Effector memory CD8-positive, alpha-beta T cell (primary cell): ENCODE measurements around the gene IER5L.
A peak's percentile ranks its signal among the peaks of the same experiment; 100 is the strongest.

Experiments
- ATAC-seq: fragments of 150-1000 bp; cut with Tn5 transposase; replicated peaks from 2 replicates; pipeline ENCODE4 v1.10.0; 2021; ENCODE audit warnings: mild to moderate bottlenecking, moderate library complexity
- DNase-seq, 3 experiments: peaks; one replicate each; pipeline ENCODE4 v3.0.0; 2021
- H3K27ac Mint-ChIP-seq, 2 donors: one replicate each; pipeline ENCODE4 v1.8.0; 2022; ENCODE audit warnings: mild to moderate bottlenecking in 2 of 2, mixed read lengths in 2 of 2, moderate library complexity in 2 of 2
- H3K27me3 Mint-ChIP-seq, 2 donors: one replicate each; pipeline ENCODE4 v1.8.0; 2022; ENCODE audit warnings: mixed read lengths in 2 of 2
- H3K36me3 Mint-ChIP-seq: one replicate; pipeline ENCODE4 v1.8.0; 2022; ENCODE audit warnings: mild to moderate bottlenecking, moderate library complexity, mixed read lengths; ENCODE audit not compliant: insufficient read depth
- H3K4me1 Mint-ChIP-seq, 2 donors: one replicate each; pipeline ENCODE4 v1.8.0; 2022; ENCODE audit warnings: low read depth in 2 of 2, mixed read lengths in 2 of 2
- H3K4me3 Mint-ChIP-seq, 2 donors: one replicate each; pipeline ENCODE4 v1.8.0; 2022; ENCODE audit warnings: mild to moderate bottlenecking in 2 of 2, mixed read lengths in 2 of 2, moderate library complexity in 2 of 2
- H3K9me3 Mint-ChIP-seq, 2 donors: one replicate each; pipeline ENCODE4 v1.8.0; 2022; ENCODE audit warnings: mixed read lengths in 2 of 2

The IER5L gene

DNA sequence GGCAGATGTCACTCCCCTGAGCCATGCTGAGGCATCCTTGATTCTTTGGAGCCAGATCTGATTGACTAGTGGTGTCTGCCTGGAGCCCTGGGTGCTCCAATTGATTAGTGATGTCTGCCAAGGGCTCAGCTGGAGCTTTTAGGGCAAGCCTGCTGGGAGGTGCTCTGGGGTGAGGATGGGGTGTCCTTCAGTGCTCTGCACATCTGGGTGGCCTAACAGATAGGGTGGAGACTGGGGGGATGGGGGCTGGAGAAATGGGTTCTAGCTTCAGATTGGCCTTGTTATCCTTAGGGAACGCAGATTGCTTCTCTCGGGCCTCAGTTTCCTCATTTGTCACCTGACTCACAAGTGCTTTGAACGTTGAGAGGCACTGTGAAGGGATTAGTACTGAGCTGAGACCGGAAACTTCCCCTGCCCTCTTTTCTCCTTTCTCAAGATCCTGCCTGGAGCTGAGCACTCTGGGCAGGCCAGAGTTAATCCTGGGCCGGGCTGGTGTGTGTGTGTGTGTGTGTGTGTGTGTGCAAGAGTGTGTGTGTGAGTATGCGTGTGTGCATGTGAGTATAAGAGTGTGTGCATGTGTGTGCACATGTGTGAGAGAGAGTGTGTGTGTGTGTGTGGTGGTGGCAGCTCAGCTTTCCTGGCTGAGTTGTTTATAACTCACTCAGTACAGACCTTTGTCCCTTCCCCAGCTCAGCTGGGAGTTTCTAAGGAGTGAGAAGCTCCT lies 5.6 kb upstream of the IER5L start:
- Mint-ChIP-seq H3K4me1 (peaks cover 6 to 7% of the 10 kb centered on the region in 2 donors), H3K9me3 (no peaks in the 10 kb centered on the region), H3K4me3 (no peak overlapping the region), H3K36me3 (peaks cover 4% of the 10 kb centered on the region), H3K27ac (no peak overlapping the region), H3K27me3 (no peaks in the 10 kb centered on the region)
- DNase-seq (no peak), ATAC-seq (no peak)

DNA sequence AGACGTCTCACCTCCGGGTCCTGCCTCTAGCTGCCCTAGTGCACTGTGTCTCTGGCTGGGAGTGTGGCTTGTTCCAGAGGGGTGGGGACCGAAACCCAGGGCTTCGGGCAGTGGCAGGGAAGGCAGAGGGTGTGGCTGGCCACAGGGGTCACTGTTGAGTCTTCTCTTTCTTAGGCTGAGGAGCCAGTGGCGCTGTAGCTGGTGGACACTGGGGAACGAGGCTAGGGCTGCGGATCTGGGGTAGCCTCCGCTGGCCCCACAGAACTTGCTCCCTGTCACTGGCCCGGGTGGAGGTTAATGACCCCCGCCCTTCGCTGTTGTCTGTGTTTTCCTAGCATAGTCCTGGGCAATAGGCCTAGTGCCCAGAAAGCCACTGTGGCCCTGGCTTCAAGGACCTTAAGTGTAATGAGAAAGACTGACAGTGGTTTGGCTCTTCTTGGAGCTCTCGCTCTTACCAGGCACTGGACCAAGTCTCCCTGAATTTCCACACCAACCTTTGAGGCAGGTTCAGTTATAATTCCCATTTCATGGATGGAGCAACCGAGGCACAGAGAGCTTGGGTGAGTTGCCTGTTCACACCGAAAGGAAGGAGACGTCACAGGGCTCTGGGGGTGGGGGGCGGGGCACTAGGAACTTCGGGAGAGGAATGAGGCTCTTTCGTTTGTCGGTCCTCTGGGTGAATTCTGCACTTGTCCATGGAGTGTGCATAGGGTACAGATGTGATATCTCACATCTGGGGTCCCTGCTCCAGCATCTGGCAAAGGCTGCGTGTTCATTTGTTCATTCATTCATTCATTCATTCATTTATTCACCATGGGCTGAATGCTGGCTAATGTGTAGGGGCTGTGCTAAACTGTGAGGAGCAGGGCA lies 4.8 kb upstream of the IER5L start:
- DNase-seq (no peak), ATAC-seq (no peak)
- Mint-ChIP-seq H3K27ac (no peak overlapping the region), H3K27me3 (no peaks in the 10 kb centered on the region), H3K4me1 (peaks cover 6 to 7% of the 10 kb centered on the region in 2 donors), H3K4me3 (no peak overlapping the region), H3K9me3 (no peaks in the 10 kb centered on the region), H3K36me3 (peaks cover 7% of the 10 kb centered on the region)

DNA sequence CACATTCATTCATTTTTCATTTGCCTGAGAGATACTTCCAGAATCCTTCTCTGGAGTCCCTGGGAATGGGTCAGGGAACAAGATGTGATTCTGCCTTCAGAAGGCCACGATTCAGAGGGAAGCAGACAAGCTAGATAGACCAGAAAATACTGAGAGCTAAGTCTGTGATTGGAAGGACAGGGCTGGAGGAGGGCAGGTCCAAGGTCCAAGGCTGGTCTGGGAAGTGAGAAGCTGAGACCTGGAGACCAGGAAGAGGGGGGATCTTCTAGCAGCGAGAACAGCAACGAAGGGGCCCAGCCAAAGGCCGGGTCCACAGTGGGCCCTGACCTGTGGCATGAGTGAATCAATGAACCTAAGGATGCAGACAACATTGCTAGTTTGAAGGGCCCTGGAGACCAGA lies 4.1 kb upstream of the IER5L start:
- Mint-ChIP-seq H3K4me3 (no peak overlapping the region), H3K36me3 (peaks cover 11% of the 10 kb centered on the region)

DNA sequence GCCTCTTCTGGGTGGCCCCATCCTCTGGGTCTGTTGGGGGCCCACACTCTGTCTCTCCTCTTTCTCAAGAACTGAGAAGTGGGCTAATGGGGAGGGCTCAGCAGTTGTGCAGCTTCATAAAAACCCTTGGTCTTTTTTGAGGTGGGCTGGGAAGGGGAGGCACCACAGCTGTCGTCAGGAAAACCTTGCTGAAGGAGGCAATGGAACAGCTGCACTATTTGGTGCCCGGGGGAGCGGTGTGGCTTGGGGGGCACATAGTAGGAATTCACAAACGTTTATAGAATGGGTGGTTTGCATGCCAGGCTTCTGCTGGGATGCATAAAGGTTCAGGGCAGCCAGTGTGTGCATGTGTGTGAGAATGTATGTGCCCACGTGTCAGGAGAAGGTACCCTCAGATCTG lies 3.2 kb upstream of the IER5L start:
- DNase-seq (no peak), ATAC-seq (no peak)

More for the DNA sequence above, 4.1 kb upstream of the IER5L start:
- H3K27me3 Mint-ChIP-seq, result no peaks in the 10 kb centered on the region
- peaks cover 6 to 7% of the 10 kb centered on the region in 2 donors for H3K4me1 Mint-ChIP-seq
- no peak for DNase-seq
- no peak overlapping the region for H3K27ac Mint-ChIP-seq
- no peaks in the 10 kb centered on the region for H3K9me3 Mint-ChIP-seq
- ATAC-seq, result no peak

DNA sequence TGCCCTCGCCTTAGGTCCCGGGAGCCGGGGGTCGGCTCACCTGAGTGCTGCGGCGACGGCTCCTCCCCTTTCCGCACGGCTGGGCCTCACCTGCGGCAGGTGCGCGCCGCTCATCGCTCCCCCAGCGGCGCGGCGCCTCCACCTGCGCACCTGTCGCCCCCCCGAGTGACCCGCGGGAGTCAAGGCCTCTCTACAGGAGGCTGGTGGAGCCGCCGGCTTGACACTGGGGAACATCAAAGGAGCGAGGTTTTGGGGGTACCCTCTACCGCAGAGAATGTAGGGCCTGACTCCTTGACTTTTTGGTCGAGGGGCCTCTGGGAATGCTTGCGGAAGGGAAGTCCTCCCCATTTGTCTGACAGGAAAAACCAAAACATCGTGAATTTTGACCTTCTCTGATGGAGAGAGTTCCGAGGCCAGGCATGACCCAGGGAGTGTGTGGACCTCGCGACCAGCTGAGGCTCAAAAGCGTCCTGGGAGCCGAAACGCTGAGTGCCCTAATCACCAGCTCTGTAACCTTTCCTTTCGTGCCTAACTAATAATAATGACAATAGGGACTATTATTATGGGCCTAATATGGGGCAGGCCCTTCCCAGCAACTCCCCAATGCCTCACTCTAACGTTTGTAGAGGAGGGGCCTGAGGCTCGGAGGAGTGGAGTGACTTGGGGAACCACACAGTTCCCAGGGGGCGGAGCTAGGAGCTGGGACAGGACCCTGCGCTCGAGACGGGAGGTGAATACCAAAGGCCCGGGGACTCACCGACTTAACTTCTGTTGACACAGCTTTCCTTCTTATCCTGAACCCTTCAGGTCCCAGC lies 714 bp upstream of the IER5L start:
- no peak for DNase-seq
- Mint-ChIP-seq H3K36me3 (peaks cover 24% of the 10 kb centered on the region), H3K9me3 (no peaks in the 10 kb centered on the region), H3K27ac (no peak overlapping the region), H3K4me3 (peak overlapping the region; percentile 6 to 90), H3K27me3 (peaks cover 0 to under 1% of the 10 kb centered on the region in 2 donors), H3K4me1 (peaks cover 7 to 8% of the 10 kb centered on the region in 2 donors)
- no peak for ATAC-seq

More for the DNA sequence above, 3.2 kb upstream of the IER5L start:
- Mint-ChIP-seq H3K4me3 (no peak overlapping the region), H3K27ac (peak overlapping the region in 1 of 2 donors; percentile 24), H3K36me3 (peaks cover 17% of the 10 kb centered on the region), H3K27me3 (no peaks in the 10 kb centered on the region), H3K9me3 (no peaks in the 10 kb centered on the region), H3K4me1 (peaks cover 6 to 7% of the 10 kb centered on the region in 2 donors)

DNA sequence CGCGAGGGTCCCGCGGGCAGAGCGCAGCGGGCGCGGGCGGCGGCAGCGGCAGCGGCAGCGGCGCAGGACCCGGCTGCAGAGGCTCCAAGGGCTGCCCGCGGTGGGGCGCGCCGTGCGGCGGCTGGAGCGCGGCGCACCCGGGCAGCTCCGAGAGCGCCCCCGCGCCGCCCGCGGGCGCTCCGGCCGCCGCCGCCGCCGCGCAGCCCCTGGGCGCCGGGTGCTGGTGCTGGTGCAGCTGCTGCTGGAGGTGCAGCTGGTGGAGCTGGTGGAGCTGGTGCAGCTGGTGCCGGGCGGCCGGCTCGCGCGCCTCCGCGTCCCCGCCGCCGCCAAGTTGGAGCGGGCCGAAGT lies 644 bp downstream of the IER5L start:
- H3K27me3 Mint-ChIP-seq, result peaks cover 7 to 11% of the 10 kb centered on the region in 2 donors
- DNase-seq, result peak in 1 of 3 experiments; percentile 35
- peak; percentile 4 for ATAC-seq
- H3K27ac Mint-ChIP-seq, result peak overlapping the region in 1 of 2 donors; percentile 85
- H3K9me3 Mint-ChIP-seq, result no peaks in the 10 kb centered on the region
- peak overlapping the region; percentile 90 for H3K4me3 Mint-ChIP-seq
- H3K36me3 Mint-ChIP-seq, result peaks cover 28% of the 10 kb centered on the region
- peaks cover 8 to 9% of the 10 kb centered on the region in 2 donors for H3K4me1 Mint-ChIP-seq

DNA sequence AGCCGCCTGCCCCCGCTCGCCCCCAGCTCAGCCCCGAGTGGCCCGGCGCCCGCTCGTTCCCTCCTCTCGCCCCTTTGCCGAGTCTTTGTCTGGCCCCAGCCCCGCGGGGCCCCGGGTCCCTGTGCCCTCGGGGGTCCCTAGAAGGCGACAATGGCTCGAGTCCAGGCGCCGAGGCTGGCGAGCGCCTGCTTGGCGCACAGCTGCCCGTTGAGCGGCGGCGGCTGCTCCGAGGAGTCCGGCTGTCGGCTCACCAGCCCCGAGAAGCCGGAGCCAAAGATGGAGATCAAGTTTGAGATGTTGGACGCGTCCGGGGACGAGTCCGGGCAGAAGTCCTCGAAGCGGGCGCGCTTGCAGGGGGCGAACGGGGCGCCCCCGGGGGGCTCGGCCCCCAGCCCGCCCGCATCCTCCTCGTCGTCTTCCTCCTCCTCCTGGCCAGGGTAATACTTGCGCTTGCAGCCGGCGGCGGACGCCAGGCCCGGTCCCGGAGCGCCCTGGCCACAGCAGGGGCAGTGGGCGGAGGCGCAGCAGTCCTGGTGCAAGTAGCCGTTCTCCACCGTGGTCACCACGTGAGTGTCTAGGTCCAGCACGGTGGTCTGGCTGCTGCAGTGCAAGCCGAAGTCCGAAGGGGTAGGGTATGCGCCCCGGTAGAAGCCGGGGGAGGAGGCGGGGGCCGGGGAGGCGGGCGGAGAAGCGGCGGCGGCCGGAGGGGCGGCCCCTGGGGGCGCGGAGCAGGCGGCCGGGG lies 1.2 kb downstream of the IER5L start:
- Mint-ChIP-seq H3K27ac (peak overlapping the region; percentile 55 to 62), H3K4me3 (peak overlapping the region; percentile 87 to 89), H3K9me3 (no peaks in the 10 kb centered on the region), H3K27me3 (peaks cover 7 to 11% of the 10 kb centered on the region in 2 donors), H3K36me3 (peaks cover 28% of the 10 kb centered on the region), H3K4me1 (peaks cover 8 to 9% of the 10 kb centered on the region in 2 donors)
- no peak for ATAC-seq
- DNase-seq, result peak in 2 of 3 experiments; percentile 12 to 26

DNA sequence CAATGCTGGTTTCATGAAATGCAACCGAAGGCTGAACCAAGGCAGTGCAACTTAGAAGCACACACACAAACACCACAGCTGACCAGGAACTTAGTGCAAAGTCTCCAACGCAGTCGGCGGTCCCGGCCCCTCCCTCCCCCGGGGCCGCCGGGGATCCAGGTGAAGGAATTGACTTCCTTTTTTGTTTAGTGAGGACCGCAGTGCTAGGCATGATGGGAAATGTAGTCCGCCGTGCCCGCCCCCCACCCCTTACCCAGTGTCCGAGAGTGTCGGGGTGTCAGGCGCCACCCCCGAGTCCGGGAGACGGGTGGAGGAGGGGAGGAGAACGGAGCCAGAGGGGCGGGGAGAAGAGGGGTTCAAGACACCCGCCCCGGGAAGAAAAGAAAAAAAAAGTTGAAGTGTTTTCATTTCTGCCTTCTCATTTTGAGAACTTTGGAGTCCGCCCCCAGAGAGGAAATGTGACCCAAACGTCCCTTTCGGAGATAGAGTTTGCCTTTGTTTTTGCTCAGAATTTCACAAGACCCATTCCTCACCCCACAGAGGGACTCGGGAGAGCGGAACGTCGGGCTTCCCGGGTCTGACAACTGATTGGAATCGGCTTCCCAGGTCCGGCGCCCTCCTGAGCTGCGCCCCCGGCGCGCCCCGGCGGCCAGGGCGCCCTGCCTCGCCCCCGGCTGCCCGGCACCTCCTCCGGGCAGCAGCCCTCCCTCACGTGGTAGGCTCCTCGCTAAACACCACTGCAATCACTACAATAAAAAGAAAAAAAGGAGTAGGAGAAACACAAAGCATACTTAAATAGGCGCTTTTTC lies 2.0 kb downstream of the IER5L start:
- H3K27me3 Mint-ChIP-seq, result peaks cover 7 to 11% of the 10 kb centered on the region in 2 donors
- peak; percentile 30 for ATAC-seq
- peaks cover 8 to 9% of the 10 kb centered on the region in 2 donors for H3K4me1 Mint-ChIP-seq
- peak overlapping the region; percentile 62 to 79 for H3K27ac Mint-ChIP-seq
- H3K4me3 Mint-ChIP-seq, result peak overlapping the region; percentile 87 to 89
- no peaks in the 10 kb centered on the region for H3K9me3 Mint-ChIP-seq
- H3K36me3 Mint-ChIP-seq, result peaks cover 28% of the 10 kb centered on the region
- peak; percentile 50 to 54 (median 51) for DNase-seq

DNA sequence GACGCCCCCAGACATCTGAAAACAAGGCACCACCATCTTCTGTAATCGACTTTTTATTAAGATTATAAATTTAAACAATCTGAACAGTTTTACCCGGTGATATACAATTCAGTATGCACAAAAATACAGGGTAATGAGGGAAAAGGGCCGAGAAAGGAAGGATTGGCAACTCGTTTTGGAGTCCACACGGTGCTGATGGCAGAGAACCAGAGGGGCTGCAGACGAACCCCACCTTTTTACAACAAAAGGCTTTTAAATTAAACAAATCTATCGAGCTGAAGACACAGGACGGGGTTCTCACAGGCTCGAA lies 2.6 kb downstream of the IER5L start:
- Mint-ChIP-seq H3K4me3 (peak overlapping the region; percentile 87 to 89), H3K27me3 (peaks cover 7 to 11% of the 10 kb centered on the region in 2 donors), H3K4me1 (peaks cover 8 to 9% of the 10 kb centered on the region in 2 donors), H3K9me3 (no peaks in the 10 kb centered on the region), H3K36me3 (peaks cover 28% of the 10 kb centered on the region), H3K27ac (peak overlapping the region; percentile 62 to 79)
- ATAC-seq (no peak), DNase-seq (no peak)

DNA sequence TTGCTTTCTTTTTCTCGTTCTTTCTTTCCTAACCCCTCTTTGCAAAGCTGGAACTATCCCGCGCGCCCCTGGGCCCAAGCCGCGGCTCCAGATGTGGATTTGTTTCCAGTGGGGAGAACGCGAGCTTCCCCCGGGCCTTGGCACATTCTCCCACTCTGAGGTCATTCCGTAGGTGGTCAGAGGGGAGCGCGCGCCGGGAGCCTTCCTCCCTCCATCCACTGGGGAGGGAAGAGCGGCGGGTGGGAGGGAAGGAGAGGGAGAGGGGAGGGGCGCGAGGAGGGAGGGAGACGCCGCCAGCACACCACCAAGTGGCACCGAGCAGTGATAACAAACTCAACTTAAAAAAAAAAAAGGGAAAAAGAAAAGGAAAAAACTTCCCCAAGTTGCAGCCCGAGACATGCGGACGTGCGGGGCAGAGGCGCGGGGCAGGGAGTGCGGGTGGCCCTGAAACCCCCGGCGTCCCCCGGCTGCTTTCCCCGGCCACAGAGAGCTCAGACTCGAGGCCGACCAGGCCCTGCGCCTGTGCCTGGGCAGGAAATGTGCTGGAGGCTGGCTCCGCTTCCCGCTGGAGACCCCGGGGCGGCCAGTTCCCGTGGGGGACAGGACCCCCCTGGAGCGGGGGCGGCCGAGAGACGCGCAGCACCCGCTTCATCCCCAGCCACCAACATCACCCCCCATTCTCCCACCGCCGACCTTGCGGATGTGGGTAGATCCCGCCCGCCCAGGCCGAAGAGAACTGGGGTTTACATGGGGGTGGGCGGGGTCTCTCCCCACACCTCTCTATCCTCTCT lies 3.1 kb downstream of the IER5L start:
- Mint-ChIP-seq H3K36me3 (peaks cover 28% of the 10 kb centered on the region), H3K4me1 (peaks cover 8 to 9% of the 10 kb centered on the region in 2 donors), H3K4me3 (peak overlapping the region; percentile 87 to 89), H3K27me3 (peaks cover 7 to 11% of the 10 kb centered on the region in 2 donors), H3K27ac (peak overlapping the region; percentile 62 to 79), H3K9me3 (no peaks in the 10 kb centered on the region)
- no peak for ATAC-seq
- peak in 2 of 3 experiments; percentile 11 to 21 for DNase-seq

DNA sequence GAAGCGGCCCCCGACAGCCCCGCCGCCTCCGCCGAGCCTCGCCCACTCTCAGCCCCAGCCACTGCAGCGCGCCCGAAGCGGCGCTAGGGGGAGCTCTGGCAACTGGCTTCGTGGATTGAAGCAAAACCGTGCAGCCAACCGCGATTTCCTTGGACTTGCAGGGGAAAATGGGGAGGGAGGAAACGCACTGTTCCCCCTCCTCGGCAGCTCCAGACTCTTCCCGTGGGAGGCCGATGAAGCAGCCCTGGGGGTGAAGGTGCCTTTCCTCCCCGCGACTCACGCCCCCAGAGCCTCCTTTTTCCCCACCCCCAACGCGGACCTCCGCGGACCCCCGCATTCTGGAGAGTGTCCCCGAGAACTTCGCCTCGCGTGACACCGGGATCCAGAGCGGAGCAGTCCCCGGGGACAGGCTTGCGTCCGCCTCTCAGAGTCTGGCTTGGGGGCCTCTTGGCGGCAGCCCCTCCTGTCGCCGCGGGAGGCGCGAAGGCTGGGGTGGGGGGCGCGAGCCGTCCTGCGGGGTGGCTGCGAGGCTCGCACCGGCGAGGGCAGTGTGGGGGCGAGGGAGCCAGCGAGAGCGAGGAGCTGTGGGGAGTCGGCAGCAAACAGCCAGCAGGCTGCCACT lies 3.8 kb downstream of the IER5L start:
- H3K4me3 Mint-ChIP-seq, result peak overlapping the region; percentile 87 to 89
- peaks cover 7 to 11% of the 10 kb centered on the region in 2 donors for H3K27me3 Mint-ChIP-seq
- DNase-seq, result peak; percentile 80 to 83 (median 81)
- peaks cover 8 to 9% of the 10 kb centered on the region in 2 donors for H3K4me1 Mint-ChIP-seq
- no peaks in the 10 kb centered on the region for H3K9me3 Mint-ChIP-seq
- H3K36me3 Mint-ChIP-seq, result peaks cover 28% of the 10 kb centered on the region
- ATAC-seq, result peak; percentile 22
- peak overlapping the region in 1 of 2 donors; percentile 79 for H3K27ac Mint-ChIP-seq
